AG04449 (cell line): ENCODE data around the gene NEK10.
"Not testable (repeated sequence)": the region's sequence is repeated elsewhere in the genome, so short reads cannot be mapped to it uniquely, and the experiment has no call there.

Experiments used
- CTCF ChIA-PET: fragments of 350-600 bp; formaldehyde crosslinking; extraction: SDS; loops from one replicate; lab custom pipeline; 2021; ENCODE audit warnings: antibody characterized with exemption; lab: Yijun Ruan, JAX
- POLR2A ChIA-PET: fragments of 400-600, 350-600 bp; formaldehyde crosslinking; extraction: SDS; loops from one replicate; lab custom pipeline; 2020; ENCODE audit warnings: antibody characterized with exemption, inconsistent platforms; lab: Yijun Ruan, JAX
- DNase-seq: peaks from one replicate; pipeline ENCODE4 v3.0.0-alpha.2; 2010; ENCODE audit warnings: low read depth, low spot score
- H3K4me3 ChIP-seq: 2 replicates; pipeline ENCODE4 v1.5.1; 2011; ENCODE audit warnings: low read depth, mild to moderate bottlenecking, control low read depth, low read length
- TF ChIP-seq, protein P1 (sequence below): IDR thresholded peaks from one replicate; pipeline ENCODE4 v1.5.1; 2011; ENCODE audit warnings: mild to moderate bottlenecking, moderate library complexity, low read length, control low read depth, inconsistent platforms; ENCODE audit not compliant: insufficient read depth; ENCODE audit errors: missing control alignments

Gene NEK10, protein sequence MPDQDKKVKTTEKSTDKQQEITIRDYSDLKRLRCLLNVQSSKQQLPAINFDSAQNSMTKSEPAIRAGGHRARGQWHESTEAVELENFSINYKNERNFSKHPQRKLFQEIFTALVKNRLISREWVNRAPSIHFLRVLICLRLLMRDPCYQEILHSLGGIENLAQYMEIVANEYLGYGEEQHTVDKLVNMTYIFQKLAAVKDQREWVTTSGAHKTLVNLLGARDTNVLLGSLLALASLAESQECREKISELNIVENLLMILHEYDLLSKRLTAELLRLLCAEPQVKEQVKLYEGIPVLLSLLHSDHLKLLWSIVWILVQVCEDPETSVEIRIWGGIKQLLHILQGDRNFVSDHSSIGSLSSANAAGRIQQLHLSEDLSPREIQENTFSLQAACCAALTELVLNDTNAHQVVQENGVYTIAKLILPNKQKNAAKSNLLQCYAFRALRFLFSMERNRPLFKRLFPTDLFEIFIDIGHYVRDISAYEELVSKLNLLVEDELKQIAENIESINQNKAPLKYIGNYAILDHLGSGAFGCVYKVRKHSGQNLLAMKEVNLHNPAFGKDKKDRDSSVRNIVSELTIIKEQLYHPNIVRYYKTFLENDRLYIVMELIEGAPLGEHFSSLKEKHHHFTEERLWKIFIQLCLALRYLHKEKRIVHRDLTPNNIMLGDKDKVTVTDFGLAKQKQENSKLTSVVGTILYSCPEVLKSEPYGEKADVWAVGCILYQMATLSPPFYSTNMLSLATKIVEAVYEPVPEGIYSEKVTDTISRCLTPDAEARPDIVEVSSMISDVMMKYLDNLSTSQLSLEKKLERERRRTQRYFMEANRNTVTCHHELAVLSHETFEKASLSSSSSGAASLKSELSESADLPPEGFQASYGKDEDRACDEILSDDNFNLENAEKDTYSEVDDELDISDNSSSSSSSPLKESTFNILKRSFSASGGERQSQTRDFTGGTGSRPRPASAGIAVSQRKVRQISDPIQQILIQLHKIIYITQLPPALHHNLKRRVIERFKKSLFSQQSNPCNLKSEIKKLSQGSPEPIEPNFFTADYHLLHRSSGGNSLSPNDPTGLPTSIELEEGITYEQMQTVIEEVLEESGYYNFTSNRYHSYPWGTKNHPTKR

GRCh38 chr3:27368831-27369607 is at the start of gene NEK10:
Gene NEK10 (minus strand): TSS chr3:27369383. CDS start chr3:27352882, 16,501 bp downstream.
- DNase-seq, result no peak
- ChIA-PET POLR2A (interaction anchor here (1.1 kb wide), 1 partner anchor 9 kb away, joined by 3 read pairs; no protein-coding TSS in a partner anchor), CTCF (interaction anchor here (1.9 kb wide), 1 partner anchor 11 kb away, joined by 9 read pairs; no protein-coding TSS in a partner anchor)
- TF ChIP-seq, protein P1, sequence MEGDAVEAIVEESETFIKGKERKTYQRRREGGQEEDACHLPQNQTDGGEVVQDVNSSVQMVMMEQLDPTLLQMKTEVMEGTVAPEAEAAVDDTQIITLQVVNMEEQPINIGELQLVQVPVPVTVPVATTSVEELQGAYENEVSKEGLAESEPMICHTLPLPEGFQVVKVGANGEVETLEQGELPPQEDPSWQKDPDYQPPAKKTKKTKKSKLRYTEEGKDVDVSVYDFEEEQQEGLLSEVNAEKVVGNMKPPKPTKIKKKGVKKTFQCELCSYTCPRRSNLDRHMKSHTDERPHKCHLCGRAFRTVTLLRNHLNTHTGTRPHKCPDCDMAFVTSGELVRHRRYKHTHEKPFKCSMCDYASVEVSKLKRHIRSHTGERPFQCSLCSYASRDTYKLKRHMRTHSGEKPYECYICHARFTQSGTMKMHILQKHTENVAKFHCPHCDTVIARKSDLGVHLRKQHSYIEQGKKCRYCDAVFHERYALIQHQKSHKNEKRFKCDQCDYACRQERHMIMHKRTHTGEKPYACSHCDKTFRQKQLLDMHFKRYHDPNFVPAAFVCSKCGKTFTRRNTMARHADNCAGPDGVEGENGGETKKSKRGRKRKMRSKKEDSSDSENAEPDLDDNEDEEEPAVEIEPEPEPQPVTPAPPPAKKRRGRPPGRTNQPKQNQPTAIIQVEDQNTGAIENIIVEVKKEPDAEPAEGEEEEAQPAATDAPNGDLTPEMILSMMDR, result peak; percentile 11
- H3K4me3 ChIP-seq, result peak within 1 kb of the TSS; percentile 60

GRCh38 chr3:27415202-27415601 is 46.0 kb upstream of the NEK10 start:
- no peak overlapping the region for H3K4me3 ChIP-seq
- ChIA-PET CTCF (interaction anchor here (0.9 to 1.7 kb wide), 2 partner anchors 13 to 266 kb away, joined by 3 to 4 read pairs; no protein-coding TSS in a partner anchor), POLR2A (no interaction called here)
- TF ChIP-seq, protein P1, result no peak
- DNase-seq, result no peak

DNA sequence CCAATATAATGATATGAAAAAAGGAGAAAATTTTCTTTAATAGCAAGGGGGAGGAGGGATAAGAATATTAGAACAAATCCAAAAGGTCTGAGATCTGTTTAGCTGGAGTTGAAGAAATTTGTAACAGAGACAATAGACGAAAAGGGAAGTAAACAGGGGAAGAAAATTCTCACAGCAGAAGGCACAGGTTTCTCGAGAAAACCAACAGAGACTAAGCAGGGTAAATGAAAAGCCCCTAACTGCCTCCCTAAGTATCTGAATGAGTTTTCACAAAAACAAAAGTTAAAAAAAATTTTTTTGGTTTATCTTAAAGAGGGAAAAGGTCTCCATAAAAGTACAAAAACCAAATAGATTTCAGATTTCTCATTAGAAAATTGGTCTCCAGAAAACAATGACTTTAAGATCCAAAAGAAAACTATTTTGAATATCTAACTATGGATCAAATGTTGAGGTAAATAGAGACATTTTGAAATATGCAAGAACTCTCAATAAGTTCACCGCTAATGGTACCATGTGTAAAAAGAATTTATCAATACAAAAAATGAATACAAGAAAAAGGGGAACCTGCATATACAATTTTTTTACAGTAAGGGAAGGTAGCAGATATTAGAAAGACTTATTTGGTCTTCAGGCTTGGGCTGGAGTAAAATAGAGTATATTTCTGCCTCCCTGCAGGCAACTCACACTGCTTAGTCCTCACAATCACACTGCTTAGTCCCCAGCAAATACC is 23.9 kb upstream of the NEK10 start:
- POLR2A ChIA-PET, result no interaction called here
- CTCF ChIA-PET, result no interaction called here

GRCh38 chr3:27392414-27392813 is 23.2 kb upstream of the NEK10 start:
- H3K4me3 ChIP-seq, POLR2A ChIA-PET, DNase-seq, CTCF ChIA-PET: not testable (repeated sequence)

More for the DNA sequence above, 23.9 kb upstream of the NEK10 start:
- H3K4me3 ChIP-seq, result no peak overlapping the region
- DNase-seq, result no peak
- TF ChIP-seq, protein P1, result no peak

DNA sequence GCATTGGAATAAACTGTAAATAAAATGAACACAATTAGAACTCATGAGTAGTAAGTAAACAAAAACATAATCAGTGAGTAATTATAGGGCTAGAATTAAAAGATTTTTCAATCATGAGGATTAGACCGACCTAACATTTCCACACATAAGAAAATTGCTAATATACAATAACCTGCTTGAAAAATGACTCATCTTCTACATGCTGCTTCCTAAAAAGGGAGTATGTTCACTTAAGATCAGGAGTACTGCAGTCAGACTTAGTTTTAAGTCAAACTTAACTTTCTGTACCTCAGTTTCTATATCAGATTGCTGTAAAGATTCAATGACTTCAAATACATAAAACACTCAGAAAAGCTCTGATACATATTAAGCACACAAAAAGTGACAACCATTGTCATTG is 22.6 kb upstream of the NEK10 start:
- H3K4me3 ChIP-seq, result no peak overlapping the region
- CTCF ChIA-PET, result no interaction called here
- POLR2A ChIA-PET, result no interaction called here
- TF ChIP-seq, protein P1, result no peak
- DNase-seq, result no peak
